ENCODE data around the gene TENT5C.

TENT5C gene

GRCh38 chr1:117657949-117658660 is 52.3 kb downstream of the TENT5C start:
- DNase-seq = no peak

- DNase-seq = no peak
These were observed 52.8 kb downstream of the TENT5C start for GRCh38 chr1:117658676-117659075.

- no peak for DNase-seq
These were observed 53.9 kb downstream of the TENT5C start for GRCh38 chr1:117659550-117660270.

- no peak for DNase-seq
These were observed 54.6 kb downstream of the TENT5C start for GRCh38 chr1:117660271-117660965.

GRCh38 chr1:117661027-117661426 is 55.2 kb downstream of the TENT5C start:
- DNase-seq = no peak

GRCh38 chr1:117662667-117663066 is 56.8 kb downstream of the TENT5C start:
- DNase-seq = no peak

GRCh38 chr1:117663156-117663902 is 57.5 kb downstream of the TENT5C start:
- no peak for DNase-seq

GRCh38 chr1:117664314-117664713 is 58.5 kb downstream of the TENT5C start:
- no peak for DNase-seq

- no peak for DNase-seq
These were observed 59.9 kb downstream of the TENT5C start for GRCh38 chr1:117665556-117666270.

- no peak for DNase-seq
These were observed 63.7 kb downstream of the TENT5C start for GRCh38 chr1:117669572-117669971.

- no peak for DNase-seq
These were observed 65.3 kb downstream of the TENT5C start for GRCh38 chr1:117670976-117671780.

GRCh38 chr1:117671781-117672501 is 66.1 kb downstream of the TENT5C start:
- no peak for DNase-seq

GRCh38 chr1:117672756-117673155 is 66.9 kb downstream of the TENT5C start:
- no peak for DNase-seq

GRCh38 chr1:117673405-117673804 is 67.6 kb downstream of the TENT5C start:
- DNase-seq = no peak

- DNase-seq = no peak
These were observed 68.9 kb downstream of the TENT5C start for GRCh38 chr1:117674521-117675400.

- DNase-seq = no peak
These were observed 70.1 kb downstream of the TENT5C start for GRCh38 chr1:117675907-117676430.

- no peak for DNase-seq
These were observed 70.8 kb downstream of the TENT5C start for GRCh38 chr1:117676615-117677130.
